Inflammatory macrophage (primary cell): ENCODE data around the gene USPL1.
A peak's percentile ranks its signal among the peaks of the same experiment; 100 is the strongest.

Experiments used
- DNase-seq, 2 donors: peaks; one replicate each; pipeline ENCODE4 v3.0.0-alpha.2; 2020 to 2022
- total RNA-seq, 18 experiments: gene quantifications; one replicate each; lab custom pipeline; 2026; ENCODE audit warnings: mixed read lengths in 6 of 18, inconsistent platforms in 2 of 18; lab: John Stamatoyannopoulos, UW

USPL1 gene
- 21.7 to 57.0 (median 31.8) reads per million in 18 experiments for total RNA-seq

DNA sequence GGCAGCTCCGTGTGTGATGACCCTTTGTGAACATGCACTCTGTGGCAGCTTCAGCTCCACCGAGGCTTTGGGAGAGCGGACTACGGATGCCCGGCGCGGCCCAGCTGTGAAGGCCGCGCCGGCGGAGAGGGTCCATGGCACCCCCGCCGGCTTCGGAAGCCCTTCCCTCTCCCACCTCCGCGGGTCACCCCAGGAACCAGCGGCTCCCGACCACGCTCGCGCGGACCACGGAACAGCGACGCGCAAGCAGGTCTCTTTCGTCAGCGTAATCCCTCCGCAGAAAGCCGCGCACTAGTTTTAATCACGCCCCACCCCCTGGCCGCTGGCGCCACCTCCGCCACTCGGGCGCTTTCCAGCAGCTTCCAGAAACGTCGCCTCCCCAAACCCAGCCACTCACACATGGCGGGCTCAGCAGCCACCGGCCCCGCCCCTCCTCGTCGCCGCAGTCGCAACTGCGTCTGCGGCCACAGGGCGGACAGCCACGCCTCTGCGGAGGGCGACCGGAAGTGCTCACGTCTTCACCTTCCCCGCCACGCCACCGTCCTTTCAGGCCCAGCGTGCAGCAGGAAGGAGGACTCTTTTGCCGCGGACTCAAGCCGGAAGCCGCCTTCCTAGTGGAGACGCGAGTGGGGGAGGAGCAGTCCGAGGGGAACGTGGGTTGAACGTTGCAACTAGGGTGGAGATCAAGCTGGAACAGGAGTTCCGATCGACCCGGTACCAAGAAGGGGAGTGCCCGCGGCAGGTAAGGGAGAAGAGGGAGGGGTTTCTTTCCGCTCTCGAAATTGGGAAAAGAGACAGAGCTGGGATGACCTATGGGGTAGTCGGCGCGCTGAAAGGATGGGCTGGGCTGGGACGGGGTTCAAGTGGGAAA, at the start of gene USPL1:
TSS of gene USPL1 (plus strand) at position 606 of the 871 bp plus-strand sequence. CDS start 3,221 bp downstream, outside the sequence.
- peak; percentile 99 for DNase-seq

DNA sequence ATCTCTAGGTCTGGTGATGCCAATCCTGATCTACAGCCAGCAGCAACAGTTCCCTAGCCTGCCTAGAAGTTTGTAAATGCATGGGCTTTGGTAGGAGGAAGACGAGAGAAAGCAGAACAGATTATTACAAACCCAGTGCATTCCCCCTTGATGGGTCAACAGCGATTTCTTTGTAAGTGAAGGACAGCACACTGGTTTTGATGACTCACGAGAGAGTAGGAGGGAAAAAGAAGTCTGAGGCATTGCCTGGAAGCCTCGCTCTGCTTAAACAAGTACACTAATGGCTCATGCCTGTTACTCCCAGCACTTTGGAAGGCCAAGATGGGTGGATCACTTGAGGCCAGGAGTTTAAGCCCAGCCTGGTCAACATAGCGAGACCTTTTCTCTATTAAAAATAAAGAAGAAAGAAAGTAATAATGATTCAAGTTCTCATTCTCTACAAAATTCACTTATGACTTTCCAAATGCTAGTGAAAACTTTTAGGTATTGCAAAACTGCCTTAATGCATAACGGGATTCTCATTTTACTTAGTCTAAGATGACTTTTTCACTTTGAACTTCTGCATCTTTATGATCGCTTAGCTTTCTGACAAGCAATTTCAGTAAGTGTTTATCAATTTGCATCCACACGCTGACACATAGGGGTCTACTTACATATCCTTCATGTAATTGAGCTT, 47.7 kb upstream of the USPL1 start:
- peak; percentile 94 to 95 for DNase-seq

DNA sequence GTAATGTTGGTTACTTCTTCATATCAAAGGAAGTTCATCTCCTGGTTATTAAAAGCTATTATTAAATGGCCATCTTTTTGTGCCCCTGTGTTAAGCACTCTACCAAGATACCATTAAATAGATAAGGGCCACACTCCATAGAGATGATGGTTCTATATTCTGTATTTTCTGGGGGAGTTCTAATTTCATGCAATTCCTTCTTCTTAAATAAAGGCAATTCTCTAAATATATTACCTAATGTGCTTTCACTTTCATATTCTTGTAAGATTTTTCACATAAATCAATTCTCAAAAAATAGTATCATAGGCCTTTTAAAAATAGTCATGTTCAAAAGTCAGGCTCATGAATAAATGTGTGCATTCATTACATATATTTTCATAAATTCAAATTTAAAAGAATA, 47.0 kb upstream of the USPL1 start:
- DNase-seq = peak in 1 of 2 donors; percentile 5

DNA sequence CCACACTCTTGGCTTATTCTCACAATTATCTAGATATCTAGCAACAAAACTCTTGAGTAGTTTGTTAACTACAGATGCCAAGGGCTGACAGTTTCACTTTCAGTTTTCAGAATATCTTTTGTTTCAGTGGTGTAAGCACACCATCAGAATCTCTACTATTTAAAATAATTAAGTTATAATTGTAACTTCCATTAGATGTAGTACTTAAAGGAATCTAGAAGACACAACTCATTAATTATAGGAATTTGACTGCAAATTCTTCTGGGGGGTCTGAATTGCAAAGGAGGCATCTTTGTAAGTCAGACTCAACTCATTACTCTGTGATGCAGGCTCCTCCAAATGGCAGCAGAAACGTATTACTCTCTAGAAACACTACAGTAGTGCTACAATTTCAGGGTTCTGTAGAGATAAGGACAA, 44.9 kb upstream of the USPL1 start:
- peak; percentile 26 to 34 for DNase-seq

DNA sequence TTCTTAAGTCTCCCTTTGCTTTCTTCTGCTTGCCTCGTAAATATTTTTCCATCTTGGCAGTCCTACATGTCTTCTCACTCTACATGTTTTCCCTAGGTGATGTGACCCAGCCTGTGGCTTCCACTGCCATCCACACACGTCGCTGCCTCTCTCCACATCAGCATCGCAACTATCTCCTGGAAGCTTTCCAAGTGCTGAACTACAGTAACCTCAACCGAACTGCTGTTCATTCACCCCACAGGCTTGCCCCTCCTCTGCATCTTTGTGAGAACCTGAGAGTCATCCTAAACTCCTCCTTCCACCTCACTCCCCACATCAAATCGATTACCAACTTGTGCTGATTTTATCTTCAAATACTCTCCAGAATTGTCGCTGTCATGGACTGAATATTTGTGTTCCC, 41.2 kb upstream of the USPL1 start:
- no peak for DNase-seq

DNA sequence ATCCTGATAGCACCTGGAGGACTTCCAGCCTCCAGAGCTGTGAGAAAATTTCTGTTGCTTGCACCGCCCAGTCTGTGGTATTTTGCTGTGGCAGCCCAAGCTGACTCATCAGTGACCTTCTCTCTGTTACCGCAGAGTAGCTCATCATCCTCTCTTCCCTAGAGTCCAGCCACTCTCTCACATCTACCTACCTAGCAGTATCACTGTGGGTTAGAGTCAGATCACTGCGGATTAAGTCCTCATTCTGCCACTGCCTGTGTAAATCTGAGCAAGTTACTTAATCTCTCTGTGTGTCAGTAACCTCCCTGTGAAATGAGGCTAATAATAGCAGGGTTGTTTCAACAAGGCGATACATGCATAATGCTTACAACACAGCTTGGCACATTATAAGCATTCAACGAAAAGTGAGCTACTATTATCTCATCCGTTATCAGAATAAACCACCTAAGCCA, 40.3 kb upstream of the USPL1 start:
- DNase-seq = peak; percentile 62 to 67

DNA sequence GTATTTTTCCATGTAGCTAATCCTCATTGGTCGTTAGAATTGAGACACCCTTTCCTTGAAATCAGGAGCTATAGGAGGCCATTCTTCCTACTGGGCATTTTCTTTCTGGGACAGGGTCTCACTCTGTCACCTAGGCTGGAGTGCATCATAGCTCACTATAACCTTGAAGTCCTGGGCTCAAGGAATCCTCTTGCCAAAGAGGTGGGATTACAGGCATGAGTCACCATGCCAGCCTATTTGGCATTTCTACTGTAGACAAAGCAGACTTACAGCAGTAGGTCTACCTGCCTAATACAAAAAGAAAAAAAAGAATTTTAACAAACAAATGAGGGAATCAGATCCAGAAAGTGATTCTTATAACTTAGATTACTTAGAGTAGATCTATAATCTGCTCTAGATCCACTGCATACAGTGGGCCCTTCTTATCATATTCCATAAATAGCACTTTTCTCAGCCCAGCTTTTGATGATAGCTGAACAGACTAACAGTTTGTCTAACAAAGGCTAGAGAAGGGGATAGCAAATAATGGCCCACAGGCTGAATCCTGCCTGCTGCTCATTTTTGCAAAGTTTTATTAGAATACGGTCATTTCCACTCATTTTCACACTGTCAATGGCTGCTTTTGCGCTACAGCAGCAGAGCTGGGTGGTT, 36.7 kb upstream of the USPL1 start:
- no peak for DNase-seq

DNA sequence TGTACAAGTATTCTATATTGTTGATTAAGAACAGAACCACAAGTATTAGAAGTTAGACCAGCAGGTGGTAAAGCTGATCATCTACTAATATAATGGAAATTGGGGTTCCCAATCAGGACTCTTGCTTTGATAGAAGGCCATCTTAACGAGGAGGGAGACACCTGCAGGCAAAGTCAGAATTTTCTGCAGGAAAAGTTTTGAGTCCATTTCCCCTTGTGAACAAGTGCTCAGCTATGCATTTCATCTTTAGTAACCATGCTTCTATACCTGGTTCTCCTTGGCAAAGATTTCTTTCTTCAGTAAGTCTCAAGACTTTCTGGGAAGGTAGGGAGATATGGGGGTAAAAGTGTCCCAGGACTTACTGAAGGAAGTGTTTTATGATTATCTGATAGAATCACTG, 36.1 kb upstream of the USPL1 start:
- peak; percentile 39 to 52 for DNase-seq

DNA sequence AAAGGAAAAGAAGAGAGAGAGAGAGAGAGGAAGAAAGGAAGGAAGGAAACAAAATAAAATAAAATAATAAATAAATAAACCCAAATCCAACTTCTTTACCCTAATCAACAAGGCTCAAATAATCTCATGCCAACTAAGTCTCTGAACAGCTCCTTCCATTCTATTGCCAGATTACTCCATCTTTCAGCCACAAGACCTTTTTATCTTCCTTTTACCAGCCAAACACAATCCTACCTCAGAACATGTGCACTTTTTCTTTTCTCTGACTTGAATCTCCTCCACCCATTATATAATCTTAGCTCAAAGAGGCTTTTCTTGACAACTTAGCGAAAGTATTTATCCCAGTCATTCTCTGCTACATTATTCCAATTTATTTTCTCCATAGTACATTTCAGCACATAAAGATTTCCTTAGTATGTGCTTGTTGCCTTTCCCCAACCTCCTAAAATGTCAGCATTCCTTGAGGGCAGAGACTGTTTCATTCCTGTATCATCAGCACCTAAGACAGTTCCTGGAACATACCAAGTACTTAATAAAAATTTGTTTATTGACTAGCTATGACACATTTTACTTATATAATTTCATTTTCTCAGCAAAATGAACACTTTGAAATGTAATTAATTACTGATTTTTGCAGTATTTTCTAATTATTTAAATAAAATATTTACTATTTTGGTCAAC, 33.5 kb upstream of the USPL1 start:
- DNase-seq = no peak

DNA sequence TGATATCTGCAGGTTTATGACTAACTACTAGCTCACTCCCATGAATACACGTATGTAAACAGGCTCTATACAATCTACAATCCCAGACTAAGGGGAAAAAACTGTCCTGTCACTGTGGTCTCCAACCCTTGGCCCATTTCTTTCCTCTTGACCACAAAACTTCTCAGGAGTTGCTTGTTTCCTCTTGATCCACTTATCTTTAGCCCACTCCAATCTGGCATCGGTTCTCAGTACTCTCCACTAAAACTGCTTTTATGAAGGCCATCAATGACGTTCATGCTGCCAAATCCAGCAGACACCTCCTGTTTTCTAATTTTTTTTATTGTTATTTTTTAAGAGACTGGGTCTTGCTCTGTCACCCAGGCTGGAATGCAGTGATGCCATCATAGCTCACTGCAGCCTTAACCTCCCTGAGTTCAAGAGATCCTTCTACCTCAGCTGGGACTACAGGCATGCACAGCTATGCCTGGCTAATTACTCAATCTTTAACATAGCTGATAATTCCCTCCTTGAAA, 31.9 kb upstream of the USPL1 start:
- DNase-seq = no peak

DNA sequence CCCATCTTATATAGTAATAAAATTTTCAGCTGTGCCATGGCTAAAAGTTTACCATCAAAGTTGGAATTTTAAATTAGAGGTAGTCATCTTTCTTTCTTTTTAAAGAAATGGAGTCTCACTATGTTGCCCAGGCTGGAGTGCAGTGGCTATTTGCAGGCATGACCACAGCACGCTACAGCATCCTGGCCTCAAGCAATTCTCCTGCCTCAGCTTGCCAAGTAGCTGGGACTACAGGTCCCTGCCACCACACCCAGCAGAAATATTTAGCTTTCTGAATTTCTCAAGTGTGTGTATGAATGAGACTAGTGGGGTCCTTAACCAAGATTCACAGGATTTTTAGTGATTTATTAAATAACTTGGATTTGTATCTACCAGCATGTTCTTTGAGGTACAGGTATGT, 30.5 kb upstream of the USPL1 start:
- no peak for DNase-seq

DNA sequence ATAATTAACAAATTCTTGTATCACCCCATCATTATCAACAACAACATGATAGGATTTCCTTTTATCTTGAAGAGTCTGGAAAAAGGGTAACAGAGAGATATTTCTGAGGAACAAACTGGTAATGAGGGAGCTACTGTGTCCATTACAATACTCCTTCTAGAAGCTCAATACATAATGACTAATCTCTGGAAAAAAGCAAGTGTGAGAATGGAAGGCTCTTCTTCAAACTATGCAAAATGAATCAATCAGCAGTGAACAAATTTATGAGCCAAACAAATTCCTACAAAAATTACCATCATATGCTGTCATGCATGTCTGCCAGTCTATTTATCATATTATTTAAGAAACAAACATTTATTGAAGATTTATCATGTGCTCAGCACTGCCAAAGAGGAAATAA, 30.0 kb upstream of the USPL1 start:
- no peak for DNase-seq

DNA sequence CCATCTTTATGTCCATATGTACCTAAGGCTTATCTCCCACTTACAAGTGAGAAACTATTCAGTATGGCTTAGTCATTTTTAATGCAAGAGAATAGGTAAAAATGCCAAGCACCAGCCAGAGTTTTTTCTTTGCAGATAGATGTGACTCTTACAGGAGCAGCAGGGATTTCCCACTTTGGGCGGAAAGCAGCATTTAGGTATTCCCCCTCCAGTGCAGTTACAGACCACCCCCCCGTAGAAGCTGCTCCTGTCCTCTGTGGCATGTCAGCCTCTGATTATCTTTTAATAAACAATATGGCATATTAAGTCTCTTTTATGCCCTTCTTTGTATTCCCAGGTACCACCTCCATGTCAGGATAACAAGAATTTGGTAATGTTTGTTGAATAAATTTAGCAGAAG, 24.7 kb upstream of the USPL1 start:
- no peak for DNase-seq

DNA sequence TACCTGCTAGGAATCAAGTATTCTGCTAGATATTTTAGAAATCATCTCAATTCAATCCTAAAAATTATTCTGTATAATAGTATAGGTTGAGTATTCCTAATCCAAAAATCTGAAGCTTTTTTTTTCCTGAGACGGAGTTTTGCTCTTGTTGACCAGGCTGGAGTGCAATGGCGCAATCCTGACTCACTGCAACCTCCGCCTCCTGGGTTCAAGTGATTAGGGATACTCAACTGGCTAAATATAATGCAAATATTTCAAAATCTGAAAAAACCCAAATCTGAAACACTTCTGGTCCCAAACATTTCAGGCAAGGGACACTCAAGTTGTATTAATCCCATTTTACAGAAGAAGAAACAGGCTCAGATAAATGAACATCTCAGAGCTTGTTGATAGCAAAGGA, 17.2 kb upstream of the USPL1 start:
- DNase-seq = peak; percentile 14 to 62

DNA sequence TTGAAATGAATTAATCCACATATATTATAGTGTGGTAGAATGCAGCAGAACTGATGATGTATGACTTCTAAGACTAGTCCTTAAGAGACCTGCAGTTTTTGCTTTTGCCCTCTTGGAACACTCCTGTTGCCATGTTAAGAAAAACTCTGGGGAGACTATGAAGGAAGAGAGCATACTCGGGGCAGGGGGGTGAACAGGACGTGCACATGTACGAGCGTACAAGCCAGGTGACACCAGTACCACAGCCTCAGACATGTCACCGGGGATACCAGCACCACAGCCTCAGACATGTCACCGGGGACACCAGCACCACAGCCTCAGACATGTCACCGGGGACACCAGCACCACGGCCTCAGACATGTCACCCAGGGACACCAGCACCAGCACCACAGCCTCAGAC, 15.9 kb upstream of the USPL1 start:
- no peak for DNase-seq

DNA sequence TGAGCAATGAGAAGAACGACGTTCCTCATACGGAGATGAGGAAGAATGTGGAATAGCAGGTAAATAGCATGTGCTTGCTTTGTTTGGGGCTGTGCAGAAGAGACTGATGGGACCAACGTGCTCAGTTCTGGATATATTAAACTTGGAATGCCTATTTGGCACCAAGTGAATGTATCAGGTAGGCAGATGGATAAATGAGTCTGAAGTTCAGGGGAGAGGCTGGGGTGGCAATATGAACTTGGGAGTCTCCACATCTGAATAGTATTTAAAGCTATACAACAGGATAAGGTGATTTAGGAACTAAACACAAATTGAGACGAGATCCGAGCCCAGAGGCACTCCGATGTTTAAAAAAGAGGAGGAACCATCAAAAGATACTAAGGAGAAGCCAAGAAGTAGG, 12.7 kb upstream of the USPL1 start:
- DNase-seq = no peak

DNA sequence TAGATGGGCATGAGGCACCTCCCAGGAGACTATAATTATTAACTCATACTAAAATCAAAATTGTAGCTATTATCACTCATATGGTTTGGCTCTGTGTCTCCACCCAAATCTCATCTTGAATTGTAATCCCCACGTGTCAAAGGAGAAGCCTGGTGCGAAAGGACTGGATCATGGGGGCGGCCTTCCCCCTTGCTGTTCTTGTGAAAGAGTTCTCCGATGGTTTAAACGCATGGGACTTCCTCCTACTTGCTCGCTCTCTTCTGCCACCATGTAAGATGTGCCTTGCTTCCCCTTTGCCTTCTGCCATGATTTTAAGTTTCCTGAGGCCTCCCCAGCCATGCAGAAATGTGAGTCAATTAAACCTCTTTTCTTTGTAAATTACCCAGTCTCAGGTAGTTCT, 10.5 kb upstream of the USPL1 start:
- DNase-seq = peak; percentile 81 to 86

DNA sequence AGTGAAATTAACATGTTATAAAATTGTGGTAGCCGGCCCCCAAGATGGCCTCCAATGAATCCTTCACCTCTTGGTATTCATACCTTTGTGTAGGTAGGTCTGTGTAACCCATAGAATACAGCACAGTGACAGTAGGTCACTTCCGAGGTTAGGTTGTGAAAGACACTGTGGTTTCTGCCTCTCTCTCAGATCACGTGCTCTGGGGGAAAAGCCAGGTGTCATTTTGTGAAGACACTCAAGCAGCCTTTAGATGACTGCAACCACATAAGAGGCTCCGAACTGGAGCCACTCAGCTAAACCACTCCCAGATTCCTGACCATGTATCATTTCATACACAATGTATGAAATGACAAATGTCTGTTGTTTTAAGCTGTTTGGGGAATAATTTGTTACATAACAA, 9.8 kb upstream of the USPL1 start:
- DNase-seq = no peak

DNA sequence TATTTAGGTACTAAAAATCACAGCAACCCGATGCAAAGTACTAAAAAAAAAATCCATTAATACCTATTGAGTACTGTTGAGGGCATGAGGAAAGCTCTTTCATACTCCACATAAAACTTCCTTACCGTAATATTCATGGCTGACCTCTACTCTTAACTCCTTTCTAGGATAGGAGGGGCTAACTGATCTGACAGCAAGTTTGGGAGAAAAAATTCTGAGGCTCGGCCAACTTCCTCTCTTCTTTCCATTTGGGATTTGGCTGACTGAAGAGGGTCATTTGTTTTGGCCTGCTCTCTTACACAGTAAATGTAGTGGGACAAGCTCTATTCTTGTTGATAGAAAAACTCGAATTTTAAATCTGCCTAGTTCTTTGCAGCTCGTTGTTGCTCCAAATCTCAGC, 9.4 kb upstream of the USPL1 start:
- no peak for DNase-seq

DNA sequence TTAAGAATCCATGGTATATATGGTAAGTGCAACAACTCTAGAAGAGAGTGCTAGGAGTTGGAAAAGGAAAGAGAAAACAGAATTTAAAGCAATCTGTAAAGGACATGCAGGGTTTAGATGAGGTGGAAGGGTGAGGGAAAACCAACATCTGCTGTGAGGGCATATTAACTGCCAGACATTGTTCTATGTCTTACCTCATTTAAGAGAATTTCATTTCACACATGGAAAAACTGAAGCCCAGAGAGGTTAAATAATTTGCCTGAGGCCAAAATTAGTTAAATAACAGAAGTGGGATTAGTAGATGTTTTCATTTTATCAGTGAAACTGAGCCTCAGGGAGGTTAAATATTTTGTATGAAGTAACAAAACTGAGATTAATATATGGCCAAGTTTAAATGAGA, 7.4 kb upstream of the USPL1 start:
- no peak for DNase-seq

DNA sequence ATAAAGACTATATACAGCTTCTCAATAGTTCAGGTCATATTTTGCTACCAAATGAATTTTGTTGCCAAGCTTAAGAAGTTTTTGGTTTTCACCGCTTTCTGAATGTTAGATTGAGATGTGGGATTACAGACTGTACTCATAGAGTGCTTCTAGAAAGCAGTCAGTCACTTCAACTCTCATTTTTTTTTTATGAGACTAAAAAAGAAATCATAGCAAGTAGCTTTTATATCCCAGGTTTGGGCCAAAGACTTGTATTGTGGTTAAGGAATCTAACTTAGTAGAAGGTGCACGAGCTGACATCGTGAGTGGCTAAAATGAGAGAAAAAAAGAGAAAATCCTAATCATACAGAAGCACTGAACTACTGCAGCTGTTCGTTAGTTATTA, 2.2 kb upstream of the USPL1 start:
- DNase-seq = peak in 1 of 2 donors; percentile 6

DNA sequence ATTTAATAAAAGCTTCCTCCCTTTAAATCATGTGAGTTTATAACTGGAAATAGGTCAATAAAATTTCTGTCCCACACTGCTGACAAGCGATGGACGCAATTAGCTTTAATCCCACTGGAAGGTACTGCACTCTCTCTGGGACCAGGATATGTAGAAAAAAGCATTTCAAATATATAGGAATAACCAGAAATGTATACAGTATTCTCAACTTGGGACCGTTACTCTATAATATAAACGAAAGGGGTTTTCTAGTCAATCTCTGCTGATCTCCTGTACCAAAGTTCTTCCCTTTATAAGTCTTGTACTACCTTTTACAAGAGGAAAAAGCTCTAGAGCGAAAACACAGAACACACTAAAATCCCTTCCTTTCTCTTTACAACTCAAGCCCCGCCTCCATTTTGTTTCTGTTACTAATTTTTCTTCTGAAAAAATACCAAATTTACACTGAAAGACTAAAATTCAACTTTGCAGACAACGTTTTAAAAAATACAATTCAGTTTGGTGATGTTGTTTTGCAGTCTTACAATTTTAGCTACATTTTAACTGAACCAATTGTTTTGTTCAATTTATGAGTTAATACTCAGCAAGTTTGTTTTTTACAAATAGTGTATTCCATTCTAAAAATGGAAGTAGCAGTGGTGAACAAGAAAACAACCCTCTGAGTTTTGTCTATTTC, 1.7 kb upstream of the USPL1 start:
- DNase-seq = peak; percentile 34 to 60
